GM12875 (cell line): Measurements from ENCODE around the gene TRDN.

Source experiments
- H3K4me3 ChIP-seq: one replicate; pipeline ENCODE4 v1.5.1; 2011; ENCODE audit warnings: low read depth, low read length, control low read depth
- CTCF ChIP-seq: IDR thresholded peaks from 2 replicates; pipeline ENCODE4 v1.5.1; 2011; ENCODE audit warnings: low read depth, mild to moderate bottlenecking, control low read depth, inconsistent platforms, low read length, moderate library complexity, borderline replicate concordance; ENCODE audit not compliant: insufficient read depth

The TRDN gene

GRCh38 chr6:123610779-123611178, 26.0 kb downstream of the TRDN start:
- TF ChIP-seq CTCF, result no peak
- H3K4me3 ChIP-seq, result no peak overlapping the region

GRCh38 chr6:123604067-123604466, 32.7 kb downstream of the TRDN start:
- TF ChIP-seq CTCF, result no peak
- no peak overlapping the region for H3K4me3 ChIP-seq

- TF ChIP-seq CTCF, result no peak
Observed at GRCh38 chr6:123598011-123598410, 38.7 kb downstream of the TRDN start.

GRCh38 chr6:123594776-123595175, 42.0 kb downstream of the TRDN start:
- no peak for TF ChIP-seq CTCF
- no peak overlapping the region for H3K4me3 ChIP-seq

More at GRCh38 chr6:123598011-123598410, 38.7 kb downstream of the TRDN start:
- no peak overlapping the region for H3K4me3 ChIP-seq

GRCh38 chr6:123592426-123592825, 44.3 kb downstream of the TRDN start:
- no peak for TF ChIP-seq CTCF
- no peak overlapping the region for H3K4me3 ChIP-seq

- TF ChIP-seq CTCF, result no peak
- H3K4me3 ChIP-seq, result no peak overlapping the region
Observed at GRCh38 chr6:123589973-123590372, 46.8 kb downstream of the TRDN start.

- TF ChIP-seq CTCF, result no peak
- no peak overlapping the region for H3K4me3 ChIP-seq
Observed at GRCh38 chr6:123589317-123589716, 47.4 kb downstream of the TRDN start.
